Ovary (tissue), 9 donors: Measurements from ENCODE around the gene ZNF524. TPM values are rescaled to one million over a fixed set of nuclear protein-coding genes. Genes with fewer than 3 reads are reported as not detected.

Source experiments
- DNase-seq, 5 donors: peaks; one replicate each; pipeline ENCODE4 v3.0.0-alpha.2; 2019 to 2020
- H3K27ac ChIP-seq, 2 donors: fragments of 200-600 bp; one replicate each; pipeline versions ENCODE4 v1.5.1 to v1.8.0; 2019 to 2022
- H3K27me3 ChIP-seq: fragments of 200-600 bp; one replicate; pipeline ENCODE4 v1.8.0; 2022
- H3K36me3 ChIP-seq: fragments of 200-600 bp; sonication (generic); one replicate; pipeline ENCODE4 v1.5.1; 2019
- H3K4me1 ChIP-seq: one replicate; pipeline ENCODE4 v1.8.1; 2013; ENCODE audit warnings: mild to moderate bottlenecking, moderate library complexity; ENCODE audit not compliant: insufficient read depth
- H3K4me3 ChIP-seq: fragments of 200-600 bp; sonication (generic); one replicate; pipeline ENCODE4 v1.5.1; 2017
- H3K9me3 ChIP-seq, 2 donors: fragments of 200-600 bp in 1 of 2; sonication (generic) in 1 of 2; one replicate each; pipeline versions ENCODE4 v1.5.1 to v1.8.1; 2013 to 2019; ENCODE audit warnings: mild to moderate bottlenecking in 1 of 2, moderate library complexity in 1 of 2
- CTCF ChIP-seq, 3 donors: fragments of 450-650 bp in 2 of 3; fragments of 200-600 bp in 1 of 3; IDR thresholded peaks; one replicate each; pipeline versions ENCODE4 v1.5.1 to v1.8.0; 2016 to 2022; ENCODE audit warnings: antibody characterized with exemption in 3 of 3, mild to moderate bottlenecking in 1 of 3
- EP300 ChIP-seq: sonication (generic); formaldehyde crosslinking; IDR thresholded peaks from one replicate; pipeline ENCODE4 v1.6.1; 2017; ENCODE audit warnings: antibody characterized with exemption
- POLR2A ChIP-seq: fragments of 450-650 bp; IDR thresholded peaks from one replicate; pipeline ENCODE4 v1.6.1; 2017; ENCODE audit warnings: antibody characterized with exemption, mild to moderate bottlenecking, moderate library complexity
- WGBS, 3 donors: extraction: QIAGEN DNeasy Blood & Tissue Kit in 1 of 3; methylation state at CpG; one replicate each; pipeline versions ENCODE4 v1.1.5 to v1.1.7; 2013 to 2017; 5-methylcytosine and 5-hydroxymethylcytosine counted together
- intact Hi-C, 4 donors: fragments of 100-400 bp; cut with DNase I; formaldehyde crosslinking; loops; one replicate each; pipeline versions ENCODE4 v1.11.0 to v1.15.1; 2022 to 2023
- polyA plus RNA-seq, 2 donors: library from polyadenylated mRNA; stranded (reverse); fragments of 200-250 nt in 1 of 2; fragments of 350-450 nt in 1 of 2; fragmentation: Illumina TruSeq in 1 of 2; extraction: RNeasy Lipid Tissue Mini Kit (QIAGEN cat#74804) in 1 of 2; gene quantifications; one replicate each; pipeline ENCODE4 v1.2.3, GENCODE V29; 2013 to 2014
- total RNA-seq, 7 donors: library from RNA; depleted of rRNA in 2 of 7; stranded (reverse); fragments of >200 nt in 2 of 7; fragmentation: NEBNext Ultra II Directional in 3 of 7; extraction: Animal tissue kit (Norgen Biotek cat#: 25700) in 3 of 7; gene quantifications; one replicate each; pipeline versions ENCODE4 v1.1.0 to v1.2.4, GENCODE V29; 2016 to 2023
- donor health status: DM: no; HTN: no; CAD: no; lungs with moderate emphysema.
- donor health status: DM: no; HTN: no; CAD: no.
- donor health status: Bipolar disorder and iron deficiency.
- donor health status: DM: yes; HTN: yes; CAD: no.
- donor health status: DM: no; HTN: no; CAD: no.
- donor health status: DM: yes; HTN: yes; CAD: no.

The ZNF524 gene
- total and polyA plus RNA-seq, 9 donors, result 0.15 to 28.0 (median 17.8) TPM

- intact Hi-C loops, result no loop called here
These were observed 18.3 kb downstream of the ZNF524 start for GRCh38 chr19:55618426-55618825.

GRCh38 chr19:55619286-55619685 lies 19.2 kb downstream of the ZNF524 start:
- intact Hi-C loops, result no loop called here
- H3K27ac ChIP-seq, result no peak overlapping the region

More at GRCh38 chr19:55618426-55618825, 18.3 kb downstream of the ZNF524 start:
- Histone ChIP-seq H3K27ac (no peak overlapping the region), H3K36me3 (no peaks in the 10 kb centered on the region), H3K4me3 (no peak overlapping the region), H3K9me3 (no peaks in the 10 kb centered on the region), H3K4me1 (peaks cover 2% of the 10 kb centered on the region), H3K27me3 (no peaks in the 10 kb centered on the region)
- no peak for TF ChIP-seq CTCF (IDR thresholded peaks at IDR 0.05)
- no peak for TF ChIP-seq POLR2A
- no peak for TF ChIP-seq EP300
- DNase-seq, result no peak
- 80 to 84% (median 83%) methylated on average over 7 of the region's 7 CpGs for WGBS, 3 donors

GRCh38 chr19:55620410-55621204 lies 20.5 kb downstream of the ZNF524 start:
- H3K4me1 ChIP-seq, result peaks cover 4% of the 10 kb centered on the region
- no peak overlapping the region for H3K27ac ChIP-seq
- no peaks in the 10 kb centered on the region for H3K9me3 ChIP-seq
- intact Hi-C loops, result loop anchor here in 1 of 4 donors (5.0 kb wide), 1 partner anchor 103 kb away; no protein-coding TSS in a partner anchor
- no peak for DNase-seq
- no peaks in the 10 kb centered on the region for H3K36me3 ChIP-seq
- TF ChIP-seq EP300 (no peak), CTCF (IDR thresholded peaks at IDR 0.05) (no peak), POLR2A (no peak)
- no peak overlapping the region for H3K4me3 ChIP-seq
- WGBS, 3 donors, result 88 to 93% (median 89%) methylated on average over 12 of the region's 12 CpGs
- H3K27me3 ChIP-seq, result no peaks in the 10 kb centered on the region

More at GRCh38 chr19:55619286-55619685, 19.2 kb downstream of the ZNF524 start:
- 26 to 49% (median 40%) methylated on average over 3 of the region's 3 CpGs for WGBS, 3 donors
- DNase-seq, result no peak
- TF ChIP-seq EP300 (no peak), POLR2A (no peak), CTCF (IDR thresholded peaks at IDR 0.05) (no peak)
- peaks cover 2% of the 10 kb centered on the region for H3K4me1 ChIP-seq
- no peaks in the 10 kb centered on the region for H3K27me3 ChIP-seq
- no peak overlapping the region for H3K4me3 ChIP-seq
- no peaks in the 10 kb centered on the region for H3K36me3 ChIP-seq
- H3K9me3 ChIP-seq, result no peaks in the 10 kb centered on the region

GRCh38 chr19:55621205-55621672 lies 21.2 kb downstream of the ZNF524 start:
- Histone ChIP-seq H3K36me3 (no peaks in the 10 kb centered on the region), H3K4me3 (no peak overlapping the region), H3K27me3 (no peaks in the 10 kb centered on the region), H3K27ac (no peak overlapping the region), H3K4me1 (peaks cover 4% of the 10 kb centered on the region), H3K9me3 (no peaks in the 10 kb centered on the region)
- no peak for DNase-seq
- intact Hi-C loops, result loop anchor here in 1 of 4 donors (5.0 kb wide), 1 partner anchor 104 kb away; no protein-coding TSS in a partner anchor
- 53 to 72% (median 59%) methylated on average over 8 to 9 of the region's 9 CpGs for WGBS, 3 donors
- TF ChIP-seq CTCF (IDR thresholded peaks at IDR 0.05), result no peak
- TF ChIP-seq EP300, result no peak
- TF ChIP-seq POLR2A, result no peak
